T-helper 2 cell treated with Interferon-gamma antibody and Interleukin-4, amounts not matched to agents 5 μg/mL and 100 μg/mL, for 36 hours (primary cell): ENCODE data around the gene SLC16A9.
"Not testable (repeated sequence)": the region's sequence is repeated elsewhere in the genome, so short reads cannot be mapped to it uniquely, and the experiment has no call there.

ENCODE experiments used
- DNase-seq: peaks from one replicate; pipeline ENCODE4 v3.0.0; 2021; ENCODE audit warnings: low spot score
- H3K27ac Mint-ChIP-seq: one replicate; pipeline ENCODE4 v1.8.0; 2021; ENCODE audit warnings: mild to moderate bottlenecking, mixed read lengths
- H3K27me3 Mint-ChIP-seq: one replicate; pipeline ENCODE4 v1.8.0; 2021; ENCODE audit warnings: low read depth, mixed read lengths
- H3K36me3 Mint-ChIP-seq: one replicate; pipeline ENCODE4 v1.8.0; 2021; ENCODE audit warnings: low read depth, mixed read lengths
- H3K4me1 Mint-ChIP-seq: one replicate; pipeline ENCODE4 v1.8.0; 2021; ENCODE audit warnings: low read depth, mixed read lengths
- H3K4me3 Mint-ChIP-seq: one replicate; pipeline ENCODE4 v1.8.0; 2022; ENCODE audit warnings: mild to moderate bottlenecking, moderate library complexity, mixed read lengths
- H3K9me3 Mint-ChIP-seq: one replicate; pipeline ENCODE4 v1.8.0; 2021; ENCODE audit warnings: mixed read lengths

Gene SLC16A9

GRCh38 chr10:59735296-59735695 is 25.6 kb upstream of the SLC16A9 start:
- no peaks in the 10 kb centered on the region for H3K9me3 Mint-ChIP-seq
- H3K36me3 Mint-ChIP-seq = no peaks in the 10 kb centered on the region
- peaks cover 3% of the 10 kb centered on the region for H3K4me1 Mint-ChIP-seq
- H3K27ac Mint-ChIP-seq = no peak overlapping the region
- H3K4me3 Mint-ChIP-seq = no peak overlapping the region
- no peak for DNase-seq
- H3K27me3 Mint-ChIP-seq = peaks cover 10% of the 10 kb centered on the region

GRCh38 chr10:59734014-59734462 is 24.4 kb upstream of the SLC16A9 start:
- H3K4me3 Mint-ChIP-seq = no peak overlapping the region
- H3K27me3 Mint-ChIP-seq = peaks cover 13% of the 10 kb centered on the region

GRCh38 chr10:59733321-59734013 is 23.8 kb upstream of the SLC16A9 start:
- not testable (repeated sequence) for DNase-seq, H3K36me3 Mint-ChIP-seq

More at GRCh38 chr10:59734014-59734462, 24.4 kb upstream of the SLC16A9 start:
- Mint-ChIP-seq H3K36me3 (no peaks in the 10 kb centered on the region), H3K27ac (no peak overlapping the region), H3K9me3 (no peaks in the 10 kb centered on the region), H3K4me1 (peaks cover 3% of the 10 kb centered on the region)
- DNase-seq = no peak

GRCh38 chr10:59732849-59733248 is 23.2 kb upstream of the SLC16A9 start:
- not testable (repeated sequence) for H3K36me3 Mint-ChIP-seq, H3K4me1 Mint-ChIP-seq, H3K27ac Mint-ChIP-seq, H3K4me3 Mint-ChIP-seq, H3K9me3 Mint-ChIP-seq, DNase-seq
- peaks cover 11% of the 10 kb centered on the region for H3K27me3 Mint-ChIP-seq

More at GRCh38 chr10:59733321-59734013, 23.8 kb upstream of the SLC16A9 start:
- not testable (repeated sequence) for H3K4me1 Mint-ChIP-seq, H3K9me3 Mint-ChIP-seq, H3K27ac Mint-ChIP-seq, H3K4me3 Mint-ChIP-seq
- peaks cover 13% of the 10 kb centered on the region for H3K27me3 Mint-ChIP-seq

- H3K27me3 Mint-ChIP-seq, H3K4me1 Mint-ChIP-seq, DNase-seq, H3K9me3 Mint-ChIP-seq, H3K36me3 Mint-ChIP-seq, H3K4me3 Mint-ChIP-seq, H3K27ac Mint-ChIP-seq: not testable (repeated sequence)
Measured at GRCh38 chr10:59729167-59729566, 19.5 kb upstream of the SLC16A9 start.

GRCh38 chr10:59724098-59724938 is 14.7 kb upstream of the SLC16A9 start:
- Mint-ChIP-seq H3K9me3 (peaks cover 5% of the 10 kb centered on the region), H3K4me3 (no peak overlapping the region), H3K36me3 (no peaks in the 10 kb centered on the region), H3K4me1 (no peaks in the 10 kb centered on the region), H3K27ac (no peak overlapping the region), H3K27me3 (peaks cover 11% of the 10 kb centered on the region)
- DNase-seq = no peak

GRCh38 chr10:59720377-59720776 is 10.7 kb upstream of the SLC16A9 start:
- Mint-ChIP-seq H3K9me3 (peaks cover 5% of the 10 kb centered on the region), H3K36me3 (no peaks in the 10 kb centered on the region), H3K4me1 (no peaks in the 10 kb centered on the region), H3K27me3 (peaks cover 29% of the 10 kb centered on the region), H3K27ac (no peak overlapping the region), H3K4me3 (no peak overlapping the region)
- no peak for DNase-seq

GRCh38 chr10:59719374-59719773 is 9.7 kb upstream of the SLC16A9 start:
- Mint-ChIP-seq H3K27ac (no peak overlapping the region), H3K4me1 (no peaks in the 10 kb centered on the region), H3K36me3 (no peaks in the 10 kb centered on the region), H3K9me3 (peaks cover 5% of the 10 kb centered on the region), H3K27me3 (peaks cover 35% of the 10 kb centered on the region), H3K4me3 (no peak overlapping the region)
- DNase-seq = no peak

GRCh38 chr10:59718257-59718656 is 8.6 kb upstream of the SLC16A9 start:
- no peak overlapping the region for H3K27ac Mint-ChIP-seq
- no peaks in the 10 kb centered on the region for H3K36me3 Mint-ChIP-seq
- no peak overlapping the region for H3K4me3 Mint-ChIP-seq
- no peaks in the 10 kb centered on the region for H3K4me1 Mint-ChIP-seq
- DNase-seq = no peak
- peaks cover 5% of the 10 kb centered on the region for H3K9me3 Mint-ChIP-seq
- peaks cover 46% of the 10 kb centered on the region for H3K27me3 Mint-ChIP-seq

GRCh38 chr10:59713196-59713821 is 3.7 kb upstream of the SLC16A9 start:
- Mint-ChIP-seq H3K9me3 (no peaks in the 10 kb centered on the region), H3K27ac (no peak overlapping the region), H3K4me3 (no peak overlapping the region), H3K36me3 (no peaks in the 10 kb centered on the region), H3K27me3 (peaks cover 70% of the 10 kb centered on the region), H3K4me1 (peaks cover 6% of the 10 kb centered on the region)
- DNase-seq = no peak

GRCh38 chr10:59711871-59712494 is 2.3 kb upstream of the SLC16A9 start:
- Mint-ChIP-seq H3K4me1 (peaks cover 6% of the 10 kb centered on the region), H3K27ac (no peak overlapping the region), H3K4me3 (no peak overlapping the region), H3K27me3 (peaks cover 72% of the 10 kb centered on the region), H3K9me3 (no peaks in the 10 kb centered on the region), H3K36me3 (no peaks in the 10 kb centered on the region)
- DNase-seq = no peak

- Mint-ChIP-seq H3K9me3 (no peaks in the 10 kb centered on the region), H3K36me3 (no peaks in the 10 kb centered on the region), H3K27ac (no peak overlapping the region), H3K4me3 (peak overlapping the region; percentile 68), H3K27me3 (peaks cover 65% of the 10 kb centered on the region), H3K4me1 (peaks cover 6% of the 10 kb centered on the region)
- DNase-seq = no peak
Measured at GRCh38 chr10:59708816-59709394, 745 bp downstream of the SLC16A9 start.
